Left ventricle myocardium inferior (tissue), 1 donor: ENCODE results near the gene EVL. TPM values are rescaled to one million over a fixed set of nuclear protein-coding genes. Genes with fewer than 3 reads are reported as not detected.
A peak's percentile ranks its signal among the peaks of the same experiment; 100 is the strongest.

Experiments
- DNase-seq: peaks from one replicate; pipeline ENCODE4 v3.0.0-alpha.2; 2020
- H3K27ac ChIP-seq: fragments of 200-600 bp; replicated peaks from 2 replicates; pipeline ENCODE4 v1.8.0; 2021
- H3K27me3 ChIP-seq: fragments of 200-600 bp; 2 replicates; pipeline ENCODE4 v1.8.0; 2021; ENCODE audit warnings: low read depth
- H3K36me3 ChIP-seq: fragments of 200-600 bp; 2 replicates; pipeline ENCODE4 v1.8.0; 2021
- H3K4me1 ChIP-seq: fragments of 200-600 bp; 2 replicates; pipeline ENCODE4 v1.8.0; 2021
- H3K4me3 ChIP-seq: fragments of 200-600 bp; 2 replicates; pipeline ENCODE4 v1.8.0; 2021; ENCODE audit warnings: mild to moderate bottlenecking, moderate library complexity
- H3K9me3 ChIP-seq: fragments of 200-600 bp; replicated peaks from 2 replicates; pipeline ENCODE4 v1.8.0; 2021
- intact Hi-C: fragments of 100-400 bp; cut with micrococcal nuclease; formaldehyde crosslinking; loops from one replicate; pipeline ENCODE4 v1.11.0; 2022
- total RNA-seq: library from RNA; stranded (reverse); fragmentation: NEBNext Ultra II Directional; extraction: Animal tissue kit (Norgen Biotek cat#: 25700); gene quantifications from one replicate; pipeline ENCODE4 v1.2.1, GENCODE V29; 2021
- TF ChIP-seq, protein P1 (sequence below): fragments of 200-600 bp; IDR thresholded peaks from 2 replicates; pipeline ENCODE4 v1.8.0; 2021; ENCODE audit warnings: antibody characterized with exemption, mild to moderate bottlenecking, borderline replicate concordance
- donor health status: DM: no; HTN: yes; CAD: no; lungs with severe emphysema.

The EVL gene
- total RNA-seq, 1 donor from 2014 or later = 39.7 TPM

DNA sequence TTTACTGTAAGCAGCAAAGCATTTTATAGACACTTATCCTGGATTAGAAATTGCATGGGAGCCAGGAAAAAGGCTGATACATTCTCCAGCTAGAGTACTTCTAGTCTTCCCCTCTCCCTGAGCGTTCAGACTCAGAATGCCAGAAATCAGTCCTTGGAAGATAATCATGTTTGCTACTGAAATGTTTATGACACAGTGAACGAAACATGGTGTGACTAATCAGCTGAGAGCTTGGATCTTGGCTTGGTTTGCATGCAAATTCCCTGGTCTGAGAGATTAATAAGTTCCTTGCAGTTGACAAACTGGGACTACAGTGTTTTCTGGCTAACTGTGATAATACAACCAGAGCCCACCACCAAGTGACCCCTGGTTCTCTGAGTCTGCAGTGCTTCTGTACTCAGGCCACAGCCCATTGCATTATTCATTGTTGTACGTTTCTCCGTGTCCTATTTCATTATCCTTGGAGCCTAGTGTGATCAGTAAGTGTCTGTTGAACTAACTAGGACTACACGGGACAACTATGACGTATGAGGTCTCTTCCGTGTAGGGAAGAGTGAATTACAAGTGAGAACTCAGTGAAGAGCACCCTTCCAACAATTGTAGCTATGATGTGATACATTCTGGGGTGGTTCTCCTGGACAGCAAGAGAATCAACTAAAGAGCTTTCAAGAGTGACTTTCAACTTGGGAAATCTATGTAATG is 34.6 kb upstream of the EVL start:
- TF ChIP-seq, protein P1, sequence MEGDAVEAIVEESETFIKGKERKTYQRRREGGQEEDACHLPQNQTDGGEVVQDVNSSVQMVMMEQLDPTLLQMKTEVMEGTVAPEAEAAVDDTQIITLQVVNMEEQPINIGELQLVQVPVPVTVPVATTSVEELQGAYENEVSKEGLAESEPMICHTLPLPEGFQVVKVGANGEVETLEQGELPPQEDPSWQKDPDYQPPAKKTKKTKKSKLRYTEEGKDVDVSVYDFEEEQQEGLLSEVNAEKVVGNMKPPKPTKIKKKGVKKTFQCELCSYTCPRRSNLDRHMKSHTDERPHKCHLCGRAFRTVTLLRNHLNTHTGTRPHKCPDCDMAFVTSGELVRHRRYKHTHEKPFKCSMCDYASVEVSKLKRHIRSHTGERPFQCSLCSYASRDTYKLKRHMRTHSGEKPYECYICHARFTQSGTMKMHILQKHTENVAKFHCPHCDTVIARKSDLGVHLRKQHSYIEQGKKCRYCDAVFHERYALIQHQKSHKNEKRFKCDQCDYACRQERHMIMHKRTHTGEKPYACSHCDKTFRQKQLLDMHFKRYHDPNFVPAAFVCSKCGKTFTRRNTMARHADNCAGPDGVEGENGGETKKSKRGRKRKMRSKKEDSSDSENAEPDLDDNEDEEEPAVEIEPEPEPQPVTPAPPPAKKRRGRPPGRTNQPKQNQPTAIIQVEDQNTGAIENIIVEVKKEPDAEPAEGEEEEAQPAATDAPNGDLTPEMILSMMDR = no peak
- no peaks in the 10 kb centered on the region for H3K36me3 ChIP-seq
- H3K4me3 ChIP-seq = no peak overlapping the region
- peaks cover 33% of the 10 kb centered on the region for H3K4me1 ChIP-seq
- intact Hi-C loops = no loop called here
- H3K9me3 ChIP-seq = no peaks in the 10 kb centered on the region
- DNase-seq = no peak
- H3K27me3 ChIP-seq = no peaks in the 10 kb centered on the region
- no peak overlapping the region for H3K27ac ChIP-seq

DNA sequence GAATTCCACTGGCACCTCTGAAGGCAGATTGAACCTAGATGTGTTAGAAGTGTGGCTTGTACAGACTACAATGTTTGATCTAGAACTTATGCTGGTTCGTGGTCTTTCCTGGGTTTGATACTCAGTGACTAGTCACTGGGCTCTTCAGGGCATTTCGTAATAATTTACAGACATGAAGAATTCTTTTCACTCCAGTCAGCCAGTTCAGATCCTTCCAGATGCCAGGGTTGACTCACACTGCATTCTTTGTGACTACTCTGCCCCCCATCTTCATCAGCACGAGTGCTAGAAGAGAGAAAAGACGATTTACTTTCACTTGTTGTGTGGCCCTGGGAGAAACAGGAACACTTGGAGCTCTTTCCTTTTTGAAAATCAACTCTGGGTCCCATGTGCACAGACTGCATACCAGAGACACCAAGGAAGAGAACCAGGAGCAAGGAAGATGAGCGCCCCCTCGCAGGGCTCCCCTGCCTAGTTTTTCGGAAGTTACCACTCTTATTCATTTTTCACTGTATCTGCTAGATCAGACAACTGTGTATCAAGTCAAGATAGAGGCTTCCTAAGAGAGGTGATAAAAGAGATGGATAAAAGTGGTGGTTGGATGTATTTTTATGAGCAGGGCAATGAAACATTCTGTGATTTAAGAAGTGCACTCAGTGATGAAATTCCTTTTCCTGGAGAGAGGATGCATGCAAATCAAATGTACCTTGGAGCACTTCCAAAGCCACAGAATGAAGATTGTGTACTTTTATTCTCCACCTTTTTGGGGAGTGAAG is 33.5 kb upstream of the EVL start:
- peak overlapping the region; percentile 37 for H3K27ac ChIP-seq
- peaks cover 27% of the 10 kb centered on the region for H3K4me1 ChIP-seq
- intact Hi-C loops = no loop called here
- TF ChIP-seq, protein P1 = no peak
- peak overlapping the region; percentile 23 for H3K4me3 ChIP-seq
- no peaks in the 10 kb centered on the region for H3K27me3 ChIP-seq
- H3K9me3 ChIP-seq = no peaks in the 10 kb centered on the region
- H3K36me3 ChIP-seq = no peaks in the 10 kb centered on the region
- no peak for DNase-seq

DNA sequence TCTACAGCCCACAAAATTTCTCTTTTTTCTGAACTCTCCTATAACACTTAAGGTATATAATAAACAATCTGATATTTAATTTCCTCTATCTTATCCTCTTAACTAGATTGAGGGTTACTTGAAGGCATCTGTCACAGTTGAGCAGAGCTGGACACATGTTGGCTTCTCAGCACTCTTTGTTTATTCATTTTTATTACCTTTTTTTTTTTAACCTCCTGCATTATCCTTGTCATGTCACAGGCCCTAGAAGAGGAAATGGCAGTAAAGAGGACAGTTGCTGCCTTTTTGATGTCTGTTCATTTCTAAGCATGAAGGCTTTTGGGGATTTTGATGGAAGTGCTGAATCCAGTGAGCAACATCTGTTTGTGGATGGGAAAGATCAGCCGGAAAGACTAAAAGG is 32.5 kb upstream of the EVL start:
- no peaks in the 10 kb centered on the region for H3K27me3 ChIP-seq
- TF ChIP-seq, protein P1 = no peak
- H3K4me1 ChIP-seq = peaks cover 36% of the 10 kb centered on the region
- intact Hi-C loops = no loop called here
- no peak overlapping the region for H3K4me3 ChIP-seq
- H3K9me3 ChIP-seq = no peaks in the 10 kb centered on the region
- H3K27ac ChIP-seq = no peak overlapping the region
- DNase-seq = no peak
- H3K36me3 ChIP-seq = no peaks in the 10 kb centered on the region

DNA sequence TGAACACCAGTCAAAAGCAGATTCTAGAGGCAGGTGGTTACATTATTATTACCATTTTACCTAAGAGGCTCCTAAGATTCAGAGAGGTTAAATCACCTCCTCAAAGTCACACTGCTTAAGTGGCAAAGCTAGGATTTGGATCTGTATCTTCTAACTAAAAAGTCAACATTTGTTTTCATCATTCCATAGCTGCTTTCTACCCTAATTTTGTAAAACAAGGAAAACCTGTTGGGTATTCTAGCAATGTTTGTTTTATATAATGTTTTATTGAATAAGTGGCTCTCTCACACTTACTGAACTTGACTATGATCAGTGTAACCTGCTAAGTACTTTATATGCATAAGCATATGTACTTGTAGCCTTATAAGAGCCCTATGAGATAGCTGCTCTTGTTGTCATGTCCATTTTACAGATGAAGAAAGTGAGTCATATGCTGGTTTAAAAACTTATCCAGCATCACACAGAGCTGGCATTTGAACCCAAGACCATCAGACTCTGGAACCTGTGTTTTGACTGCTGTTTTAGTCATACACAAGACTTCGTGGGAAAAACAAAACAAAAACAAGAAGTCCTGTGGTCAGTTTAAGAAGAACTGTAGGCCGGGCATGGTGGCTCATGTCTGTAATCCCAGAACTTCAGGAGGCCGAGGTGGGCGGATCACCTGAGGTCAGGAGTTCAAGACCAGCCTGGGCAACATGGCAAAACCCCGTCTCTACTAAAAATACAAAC is 31.7 kb upstream of the EVL start:
- H3K4me3 ChIP-seq = no peak overlapping the region
- TF ChIP-seq, protein P1 = no peak
- peaks cover 36% of the 10 kb centered on the region for H3K4me1 ChIP-seq
- no peak for DNase-seq
- no peaks in the 10 kb centered on the region for H3K27me3 ChIP-seq
- no peak overlapping the region for H3K27ac ChIP-seq
- no peaks in the 10 kb centered on the region for H3K9me3 ChIP-seq
- no peaks in the 10 kb centered on the region for H3K36me3 ChIP-seq
- intact Hi-C loops = no loop called here

DNA sequence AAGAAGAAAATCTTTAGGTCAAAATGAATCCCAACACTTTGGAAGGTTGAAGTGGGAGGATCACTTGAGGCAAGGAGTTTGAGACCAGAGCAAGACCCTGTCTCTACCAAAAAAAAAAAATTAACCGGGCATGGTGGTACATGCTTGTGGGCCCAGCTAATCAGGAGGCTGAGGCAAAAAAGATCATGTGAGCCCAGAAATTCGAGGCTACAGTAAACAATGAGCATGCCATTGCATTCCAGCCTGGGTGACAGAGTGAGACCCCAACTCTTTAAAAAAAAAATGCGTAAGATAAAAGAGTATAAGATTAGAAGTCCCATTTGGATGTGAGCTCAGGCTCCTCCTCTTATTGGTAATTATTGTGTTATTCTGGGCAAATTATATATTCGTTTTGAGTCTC is 30.8 kb upstream of the EVL start:
- no peak for DNase-seq
- TF ChIP-seq, protein P1 = no peak
- H3K27me3 ChIP-seq = no peaks in the 10 kb centered on the region
- H3K27ac ChIP-seq = no peak overlapping the region
- H3K9me3 ChIP-seq = no peaks in the 10 kb centered on the region
- no peak overlapping the region for H3K4me3 ChIP-seq
- H3K4me1 ChIP-seq = peaks cover 36% of the 10 kb centered on the region
- no peaks in the 10 kb centered on the region for H3K36me3 ChIP-seq
- intact Hi-C loops = no loop called here
